ENCODE results near the gene AKNAD1.

DNA sequence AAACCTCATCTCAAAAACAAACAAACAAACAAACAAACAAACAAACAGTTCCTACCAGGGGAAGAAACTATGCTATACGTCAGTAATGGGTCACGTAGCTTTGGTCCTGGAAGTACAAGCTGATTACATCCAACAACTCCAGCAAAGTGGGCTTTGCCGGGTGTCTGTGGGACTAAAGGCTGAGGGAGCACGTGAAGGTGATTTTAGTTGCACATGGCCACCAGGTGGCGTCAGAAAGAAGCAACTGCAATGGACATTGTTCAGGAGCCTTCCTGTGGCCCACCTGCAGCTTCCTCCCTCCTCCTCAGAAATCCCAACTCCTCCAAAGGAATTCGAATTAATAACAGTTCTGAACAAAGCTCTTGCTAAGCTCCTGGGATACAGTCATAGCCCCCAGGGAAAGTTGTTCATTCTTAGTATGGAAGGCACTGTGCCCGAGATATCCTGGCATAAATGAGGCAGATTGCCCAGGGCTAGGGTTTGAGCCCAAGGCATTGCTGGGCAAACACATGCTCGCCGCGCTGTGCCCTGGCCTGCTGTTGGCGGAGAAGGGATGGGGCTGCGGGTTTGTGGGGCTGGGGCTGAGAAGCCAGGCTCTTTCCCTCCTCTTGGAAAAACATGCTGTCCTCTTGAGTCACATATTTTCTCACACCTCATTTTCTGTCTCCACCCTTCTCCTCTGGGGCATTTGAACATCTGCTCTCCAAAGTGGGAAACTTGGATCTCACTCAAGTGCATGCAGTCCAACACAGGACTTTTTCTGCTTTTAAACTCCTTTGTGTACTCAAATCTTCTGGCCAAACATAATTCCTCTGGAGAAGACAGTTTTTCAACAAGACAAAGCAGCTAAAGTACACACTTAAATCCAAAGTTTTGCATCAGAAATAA is 28.6 kb downstream of the AKNAD1 start:
- TF ChIP-seq, protein P1, sequence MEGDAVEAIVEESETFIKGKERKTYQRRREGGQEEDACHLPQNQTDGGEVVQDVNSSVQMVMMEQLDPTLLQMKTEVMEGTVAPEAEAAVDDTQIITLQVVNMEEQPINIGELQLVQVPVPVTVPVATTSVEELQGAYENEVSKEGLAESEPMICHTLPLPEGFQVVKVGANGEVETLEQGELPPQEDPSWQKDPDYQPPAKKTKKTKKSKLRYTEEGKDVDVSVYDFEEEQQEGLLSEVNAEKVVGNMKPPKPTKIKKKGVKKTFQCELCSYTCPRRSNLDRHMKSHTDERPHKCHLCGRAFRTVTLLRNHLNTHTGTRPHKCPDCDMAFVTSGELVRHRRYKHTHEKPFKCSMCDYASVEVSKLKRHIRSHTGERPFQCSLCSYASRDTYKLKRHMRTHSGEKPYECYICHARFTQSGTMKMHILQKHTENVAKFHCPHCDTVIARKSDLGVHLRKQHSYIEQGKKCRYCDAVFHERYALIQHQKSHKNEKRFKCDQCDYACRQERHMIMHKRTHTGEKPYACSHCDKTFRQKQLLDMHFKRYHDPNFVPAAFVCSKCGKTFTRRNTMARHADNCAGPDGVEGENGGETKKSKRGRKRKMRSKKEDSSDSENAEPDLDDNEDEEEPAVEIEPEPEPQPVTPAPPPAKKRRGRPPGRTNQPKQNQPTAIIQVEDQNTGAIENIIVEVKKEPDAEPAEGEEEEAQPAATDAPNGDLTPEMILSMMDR (conservative IDR thresholded peaks at IDR 0.05; ENCODE audit: low read length), result peak; percentile 92
- TF ChIP-seq EZH2phosphoT487 (IDR thresholded peaks at IDR 0.05; ENCODE audit: borderline replicate concordance, low read depth, low read length), result no peak
